GM19328 (cell line): Measurements from ENCODE around the gene ANKRD35.
A peak's percentile ranks its signal among the peaks of the same experiment; 100 is the strongest.
"Not testable (repeated sequence)": the region's sequence is repeated elsewhere in the genome, so short reads cannot be mapped to it uniquely, and the experiment has no call there.

Experiments
- ATAC-seq: cut with Tn5 transposase; IDR thresholded peaks from one replicate; pipeline ENCODE4 v1.9.1; 2021; ENCODE audit warnings: mild to moderate bottlenecking, moderate library complexity; ENCODE audit not compliant: unreplicated experiment

Gene ANKRD35, protein sequence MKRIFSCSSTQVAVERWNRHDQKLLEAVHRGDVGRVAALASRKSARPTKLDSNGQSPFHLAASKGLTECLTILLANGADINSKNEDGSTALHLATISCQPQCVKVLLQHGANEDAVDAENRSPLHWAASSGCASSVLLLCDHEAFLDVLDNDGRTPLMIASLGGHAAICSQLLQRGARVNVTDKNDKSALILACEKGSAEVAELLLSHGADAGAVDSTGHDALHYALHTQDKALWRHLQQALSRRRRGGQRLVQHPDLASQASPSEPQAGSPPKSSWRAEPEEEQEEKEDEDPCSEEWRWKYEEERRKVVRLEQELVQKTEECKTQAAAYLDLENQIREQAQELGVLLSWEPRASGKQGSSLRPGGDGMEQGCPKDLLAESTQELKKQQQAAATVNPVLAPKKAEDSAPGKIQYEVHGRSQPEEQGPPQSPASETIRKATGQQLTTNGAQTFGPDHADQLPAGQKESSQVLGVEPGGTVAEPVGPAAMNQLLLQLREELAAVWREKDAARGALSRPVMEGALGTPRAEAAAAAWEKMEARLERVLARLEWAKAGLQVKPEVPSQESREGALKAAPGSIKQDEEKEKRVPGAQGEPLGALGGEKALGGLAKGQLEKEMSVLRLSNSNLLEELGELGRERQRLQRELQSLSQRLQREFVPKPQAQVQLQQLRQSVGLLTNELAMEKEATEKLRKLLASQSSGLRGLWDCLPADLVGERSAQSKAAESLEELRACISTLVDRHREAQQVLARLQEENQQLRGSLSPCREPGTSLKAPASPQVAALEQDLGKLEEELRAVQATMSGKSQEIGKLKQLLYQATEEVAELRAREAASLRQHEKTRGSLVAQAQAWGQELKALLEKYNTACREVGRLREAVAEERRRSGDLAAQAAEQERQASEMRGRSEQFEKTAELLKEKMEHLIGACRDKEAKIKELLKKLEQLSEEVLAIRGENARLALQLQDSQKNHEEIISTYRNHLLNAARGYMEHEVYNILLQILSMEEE

DNA sequence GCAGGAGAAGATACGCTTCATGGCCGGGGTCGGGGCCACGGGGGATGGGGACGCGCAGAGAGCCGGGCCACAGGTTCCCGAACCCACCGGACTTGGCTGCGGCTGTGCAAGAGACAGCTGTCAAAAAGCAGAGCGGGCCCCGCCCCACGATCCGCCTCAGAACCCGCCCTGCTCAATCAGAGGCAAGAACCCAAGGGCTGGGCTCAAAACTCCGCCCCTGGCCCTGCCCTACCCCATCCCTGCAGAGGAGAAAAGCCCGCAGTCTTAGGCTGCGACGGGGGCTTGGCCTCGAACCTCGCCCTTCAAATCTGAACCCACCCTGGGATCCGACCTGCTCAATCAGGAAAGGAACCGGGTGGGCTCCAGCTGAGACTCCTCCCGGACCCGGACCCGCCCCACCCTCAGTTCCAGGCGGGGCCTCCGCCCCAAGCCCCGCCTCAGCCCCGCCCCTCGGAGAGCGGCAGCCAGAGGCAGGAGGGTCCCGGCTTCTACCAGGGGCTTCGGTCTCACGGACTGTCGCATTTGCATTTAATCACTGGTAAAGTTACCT, at the start of gene ANKRD35:
Gene ANKRD35 (minus strand): TSS at position 129 of the 550 bp plus-strand sequence. CDS start 108 bp downstream, at position 21.
- ATAC-seq: peak; percentile 99

DNA sequence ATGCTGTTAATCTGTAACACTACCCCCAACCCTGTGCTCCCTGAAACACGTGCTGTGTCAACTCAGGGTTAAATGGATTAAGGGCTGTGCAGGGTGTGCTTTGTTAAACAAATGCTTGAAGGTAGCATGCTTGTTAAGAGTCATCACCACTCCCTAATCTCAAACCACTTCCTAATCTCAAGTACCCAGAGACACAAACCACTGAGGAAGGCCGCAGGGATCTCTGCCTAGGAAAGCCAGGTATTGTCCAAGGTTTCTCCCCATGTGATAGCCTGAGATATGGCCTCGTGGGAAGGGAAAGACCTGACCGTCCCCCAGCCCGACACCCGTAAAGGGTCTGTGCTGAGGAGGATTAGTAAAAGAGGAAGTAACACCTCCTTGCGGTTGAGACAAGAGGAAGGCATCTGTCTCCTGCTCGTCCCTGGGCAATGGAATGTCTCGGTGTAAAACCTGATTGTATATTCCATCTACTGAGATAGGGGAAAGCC, 46.9 kb upstream of the ANKRD35 start:
- not testable (repeated sequence) for ATAC-seq

DNA sequence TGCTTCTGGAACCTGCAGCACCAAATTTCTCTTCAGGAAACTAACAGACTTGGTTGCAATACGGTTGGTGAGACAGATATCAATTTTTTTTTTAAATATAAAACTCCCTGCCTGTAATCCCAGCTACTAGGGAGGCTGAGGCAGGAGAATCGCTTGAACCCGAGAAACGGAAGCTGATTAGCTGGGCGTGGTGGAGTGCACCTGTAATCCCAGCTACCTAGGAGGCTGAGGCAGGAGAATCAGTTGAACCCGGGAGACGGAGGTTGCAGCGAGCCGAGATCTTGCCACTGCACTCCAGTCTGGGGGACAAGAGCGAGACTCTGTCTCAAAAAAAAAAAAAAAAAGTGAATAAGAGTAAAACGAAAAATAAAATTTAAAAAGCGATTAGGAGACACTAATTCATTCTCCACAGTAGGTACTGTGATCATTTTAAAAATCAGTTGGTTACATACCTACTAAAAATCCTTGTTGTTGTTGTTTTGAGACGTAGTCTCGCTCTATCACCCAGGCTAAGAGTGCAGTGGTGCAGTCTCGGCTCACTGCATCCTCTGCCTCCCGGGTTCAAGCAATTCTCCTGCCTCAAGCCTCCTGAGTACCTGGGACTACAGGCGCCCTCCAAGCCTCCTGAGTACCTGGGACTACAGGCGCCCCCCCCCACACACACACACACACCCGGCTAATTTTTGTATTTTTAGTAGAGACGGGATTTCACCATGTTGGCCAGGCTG, 42.4 kb upstream of the ANKRD35 start:
- no peak for ATAC-seq

DNA sequence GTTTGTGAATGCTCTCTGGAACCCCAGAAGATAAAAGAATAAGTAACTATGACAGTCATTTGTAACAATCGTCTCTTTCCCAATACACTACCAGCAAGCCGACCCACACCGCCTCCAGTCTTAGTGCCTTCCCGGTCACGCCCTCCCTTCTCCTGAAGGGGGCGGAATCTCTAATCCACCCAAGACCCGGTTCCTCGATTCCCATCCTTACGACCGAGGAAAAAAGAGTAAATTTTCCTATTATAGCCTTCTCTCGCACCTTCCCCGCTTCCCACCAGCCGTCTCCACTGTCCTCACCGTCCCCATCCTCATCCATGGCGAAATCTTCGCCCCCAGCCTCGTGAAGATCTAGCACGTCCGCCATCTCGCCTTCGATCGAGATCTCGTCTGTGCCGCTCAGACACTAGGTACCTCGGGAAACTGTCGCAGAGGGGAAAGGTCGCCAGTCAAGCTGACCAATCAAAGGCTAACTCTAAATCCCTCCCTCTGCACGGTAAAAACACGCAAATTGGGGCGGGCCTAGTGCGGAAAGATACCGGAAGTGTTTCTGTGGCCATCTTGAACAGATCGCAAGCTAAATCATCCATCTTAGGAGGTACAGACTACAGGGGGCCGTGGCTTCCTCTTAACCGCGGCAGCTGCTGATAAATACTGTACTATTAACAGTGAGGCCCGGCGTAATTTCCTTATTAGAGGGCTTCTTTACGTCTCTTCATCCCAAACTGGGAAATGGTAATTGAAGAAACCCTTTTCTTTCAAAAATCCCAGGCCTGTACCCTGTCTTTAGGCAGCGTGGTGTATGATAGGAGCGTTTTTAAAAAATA, 41.6 kb upstream of the ANKRD35 start, which contains the start of gene RBM8A:
Gene RBM8A (minus strand): TSS at position 422 of the 824 bp plus-strand sequence. CDS start 58 bp downstream, at position 364.
- peak; percentile 95 for ATAC-seq

DNA sequence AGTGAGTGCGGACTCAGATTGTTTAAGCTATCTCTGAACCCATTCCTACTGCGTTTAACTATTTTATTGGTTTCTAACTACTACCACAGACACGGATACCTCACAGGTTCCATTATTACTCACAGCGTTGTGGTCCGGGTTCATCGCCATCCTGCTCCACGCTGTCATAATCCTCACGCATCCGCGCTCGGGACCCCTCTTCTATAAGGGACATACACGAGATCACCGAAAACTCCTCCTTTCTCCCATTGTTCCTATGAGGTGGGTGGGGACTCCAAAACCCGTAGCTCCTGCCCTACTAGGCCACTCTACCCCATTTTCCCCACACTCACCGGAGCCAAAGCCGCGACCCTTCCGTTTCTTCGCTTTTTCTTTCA, 41.0 kb upstream of the ANKRD35 start:
- ATAC-seq: no peak

DNA sequence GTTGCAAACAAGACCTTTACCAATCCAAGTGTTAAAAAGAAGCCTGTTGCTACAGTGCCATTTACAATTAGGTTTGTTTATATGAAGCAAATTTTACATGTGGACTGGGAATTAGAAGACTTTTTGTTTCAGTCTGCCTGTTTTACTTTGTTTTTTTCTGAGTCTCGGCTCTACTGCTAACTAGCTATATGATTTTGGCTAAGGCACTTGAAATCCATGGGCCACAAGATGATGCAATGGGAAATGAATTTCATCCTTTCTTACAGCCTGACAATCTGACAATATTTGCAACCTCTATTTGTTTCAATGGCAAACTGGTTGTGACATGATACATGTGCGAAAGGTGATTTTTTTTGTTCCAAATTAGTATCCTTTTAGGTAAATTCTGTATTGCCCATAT, 36.6 kb upstream of the ANKRD35 start:
- ATAC-seq: no peak

DNA sequence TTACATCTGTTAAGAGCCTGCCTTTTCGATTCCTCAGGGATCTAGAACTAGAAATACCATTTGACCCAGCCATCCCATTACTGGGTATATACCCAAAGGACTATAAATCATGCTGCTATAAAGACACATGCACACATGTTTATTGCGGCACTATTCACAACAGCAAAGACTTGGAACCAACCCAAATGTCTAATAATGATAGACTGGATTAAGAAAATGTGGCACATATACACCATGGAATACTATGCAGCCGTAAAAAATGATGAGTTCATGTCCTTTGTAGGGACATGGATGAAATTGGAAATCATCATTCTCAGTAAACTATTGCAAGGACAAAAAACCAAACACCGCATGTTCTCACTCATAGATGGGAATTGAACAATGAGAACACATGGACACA, 34.6 kb upstream of the ANKRD35 start:
- not testable (repeated sequence) for ATAC-seq

DNA sequence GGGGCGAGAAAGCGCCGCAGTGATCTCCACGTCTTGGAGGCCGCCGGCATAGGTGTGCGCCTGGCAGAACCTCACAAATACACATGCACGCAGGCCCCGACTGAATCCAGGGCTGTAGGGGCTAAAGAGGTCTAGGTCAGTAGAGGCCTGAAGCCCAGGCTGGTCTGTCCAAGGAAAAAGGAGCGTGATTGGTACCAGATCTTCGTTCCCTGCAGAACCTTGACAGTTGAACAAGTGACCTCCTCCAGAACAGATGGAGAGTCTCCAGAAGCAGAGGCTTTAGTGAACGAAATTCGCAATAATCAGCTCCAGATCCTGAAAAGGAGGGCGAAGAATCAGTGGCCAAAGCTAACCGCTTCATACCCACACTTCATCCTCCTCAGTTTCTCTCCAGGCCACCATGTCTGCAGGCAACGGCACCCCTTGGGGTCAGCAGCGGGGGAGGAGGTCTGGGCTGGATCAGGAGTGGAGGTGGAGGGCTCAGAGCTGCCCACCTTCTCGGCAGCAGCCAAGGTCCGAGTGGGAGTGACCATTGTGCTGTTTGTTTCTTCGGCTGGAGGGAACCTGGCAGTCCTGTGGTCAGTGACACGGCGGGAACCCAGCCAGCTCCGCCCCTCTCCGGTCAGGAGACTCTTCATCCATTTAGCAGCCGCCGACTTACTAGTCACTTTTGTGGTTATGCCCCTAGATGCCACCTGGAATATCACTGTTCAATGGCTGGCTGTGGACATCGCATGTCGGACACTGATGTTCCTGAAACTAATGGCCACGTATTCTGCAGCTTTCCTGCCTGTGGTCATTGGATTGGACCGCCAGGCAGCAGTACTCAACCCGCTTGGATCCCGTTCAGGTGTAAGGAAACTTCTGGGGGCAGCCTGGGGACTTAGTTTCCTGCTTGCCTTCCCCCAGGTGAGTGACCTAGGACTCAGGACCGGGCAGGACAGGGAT, 33.6 kb upstream of the ANKRD35 start:
- peak; percentile 86 for ATAC-seq

DNA sequence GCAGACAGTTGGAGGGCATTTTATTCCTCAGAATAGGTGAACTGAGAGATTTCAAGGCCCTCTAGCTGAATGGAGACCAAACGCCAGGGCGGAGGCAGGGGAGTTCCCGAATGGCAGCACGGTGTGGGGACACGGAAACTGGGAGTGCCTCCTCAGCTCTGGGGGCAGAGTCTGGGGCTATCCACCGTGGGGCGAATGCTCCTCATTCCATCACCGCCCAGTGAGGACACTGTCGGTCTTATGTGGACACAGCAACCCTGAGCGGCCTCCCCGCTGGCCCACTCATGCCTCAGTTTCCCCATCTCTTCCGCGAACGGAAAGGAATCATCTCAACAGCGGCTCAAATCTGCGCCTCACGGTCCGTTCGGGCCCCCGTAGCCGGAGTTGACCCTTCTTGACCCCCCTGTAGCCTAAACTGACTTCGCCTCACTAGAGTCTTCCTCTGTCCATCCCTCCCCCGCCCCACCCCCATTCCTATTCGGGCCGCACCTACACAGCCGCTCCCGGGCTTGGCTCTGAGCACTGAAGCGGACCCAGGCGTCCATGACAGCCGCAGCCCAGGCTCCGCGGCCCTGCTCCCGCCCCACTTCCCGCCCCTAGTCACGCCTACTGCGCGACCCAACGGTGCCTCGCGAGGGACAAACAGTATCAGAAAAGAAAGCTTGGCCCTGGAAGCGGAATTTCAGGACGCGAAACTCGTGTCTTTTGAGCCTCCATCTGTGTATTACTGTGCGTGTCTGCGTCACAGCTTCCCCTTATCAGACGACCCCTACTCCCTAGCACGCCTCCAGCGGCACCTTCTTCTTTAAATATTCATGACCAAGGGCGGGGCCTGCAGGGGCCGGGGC, 32.7 kb upstream of the ANKRD35 start, which contains the start of gene PEX11B:
Gene PEX11B (minus strand): TSS at position 574 of the 848 bp plus-strand sequence. CDS start 29 bp downstream, at position 545.
- peak; percentile 70 for ATAC-seq

DNA sequence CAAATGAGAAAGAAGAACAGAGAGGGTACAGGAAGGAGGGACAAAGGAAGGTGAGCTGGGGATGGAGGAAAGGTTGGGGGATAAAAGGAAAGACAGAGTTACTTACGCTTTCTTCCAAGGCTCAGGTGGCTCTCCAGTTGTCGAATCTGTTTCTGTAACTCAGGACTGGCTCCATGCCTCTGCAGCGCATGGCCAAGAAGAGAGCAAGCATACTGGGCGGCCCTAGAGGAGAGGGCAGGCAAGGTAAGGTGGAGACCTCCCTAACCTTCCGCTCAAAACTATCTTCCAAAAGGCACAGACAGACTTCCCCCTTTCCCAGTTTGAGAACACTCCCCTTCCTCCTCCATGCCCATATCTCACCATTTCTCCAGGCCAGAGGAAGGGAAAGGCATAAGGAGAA, 31.9 kb upstream of the ANKRD35 start:
- no peak for ATAC-seq

DNA sequence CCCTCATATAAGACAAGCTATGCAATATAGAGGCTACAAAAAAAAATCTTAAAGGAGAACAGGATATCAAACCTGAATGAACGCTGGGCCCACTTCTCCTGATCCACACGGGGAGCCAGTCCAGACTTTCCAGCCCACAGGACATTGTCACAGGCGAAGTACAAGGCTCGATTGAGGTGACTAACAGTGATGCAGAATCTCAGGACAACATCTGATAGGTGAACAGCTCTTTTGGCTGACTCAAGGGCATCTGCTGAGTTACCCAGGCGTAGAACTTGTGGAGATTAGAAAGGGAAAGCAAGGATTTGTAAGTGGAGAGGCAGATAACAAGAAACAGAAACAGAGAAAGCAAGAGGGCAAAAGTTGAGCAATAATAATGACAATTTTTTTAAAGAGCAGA, 31.1 kb upstream of the ANKRD35 start:
- ATAC-seq: no peak

DNA sequence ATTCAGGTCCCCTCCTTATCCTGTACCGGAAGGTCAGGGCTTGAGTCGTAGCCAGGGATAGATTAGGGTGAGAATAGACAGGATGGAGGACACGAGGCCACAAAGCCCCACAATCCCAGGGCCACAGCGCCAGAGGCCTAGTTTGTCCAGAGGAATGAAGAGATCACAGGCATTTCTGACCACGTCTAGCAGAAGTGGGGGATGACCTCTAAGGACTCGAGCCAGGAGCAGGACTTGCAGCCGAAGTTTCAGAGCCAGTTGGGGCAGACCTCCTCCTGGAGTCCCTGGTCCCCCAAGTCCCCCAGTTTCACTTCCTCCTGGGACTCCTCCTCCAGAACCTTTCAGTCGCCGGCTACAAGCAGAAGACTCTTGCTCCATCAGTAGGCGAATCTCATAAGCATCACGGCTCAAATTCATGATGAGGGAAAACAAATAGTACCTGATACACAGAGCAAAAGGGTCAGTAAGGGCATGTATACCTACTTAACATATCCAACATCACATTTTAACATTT, 26.5 kb upstream of the ANKRD35 start:
- no peak for ATAC-seq

DNA sequence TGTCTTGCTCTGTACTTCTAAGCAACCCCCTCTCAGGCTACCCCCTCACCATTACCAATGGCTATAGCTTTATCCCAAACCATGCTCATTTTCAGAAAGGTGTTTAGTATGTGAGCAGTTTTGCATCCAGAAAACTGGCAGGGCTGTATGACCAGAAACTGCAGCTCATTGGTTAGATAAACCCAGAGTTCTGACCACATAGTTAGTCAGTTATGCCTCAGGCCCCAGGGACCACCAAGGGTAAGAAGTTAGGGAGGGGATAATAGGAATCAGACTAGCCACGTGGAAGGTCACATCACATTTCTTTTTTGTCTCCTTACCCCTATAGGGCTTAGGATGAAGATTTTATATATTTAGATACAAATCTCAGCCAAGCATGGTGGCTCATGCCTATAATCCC, 23.0 kb upstream of the ANKRD35 start:
- no peak for ATAC-seq

DNA sequence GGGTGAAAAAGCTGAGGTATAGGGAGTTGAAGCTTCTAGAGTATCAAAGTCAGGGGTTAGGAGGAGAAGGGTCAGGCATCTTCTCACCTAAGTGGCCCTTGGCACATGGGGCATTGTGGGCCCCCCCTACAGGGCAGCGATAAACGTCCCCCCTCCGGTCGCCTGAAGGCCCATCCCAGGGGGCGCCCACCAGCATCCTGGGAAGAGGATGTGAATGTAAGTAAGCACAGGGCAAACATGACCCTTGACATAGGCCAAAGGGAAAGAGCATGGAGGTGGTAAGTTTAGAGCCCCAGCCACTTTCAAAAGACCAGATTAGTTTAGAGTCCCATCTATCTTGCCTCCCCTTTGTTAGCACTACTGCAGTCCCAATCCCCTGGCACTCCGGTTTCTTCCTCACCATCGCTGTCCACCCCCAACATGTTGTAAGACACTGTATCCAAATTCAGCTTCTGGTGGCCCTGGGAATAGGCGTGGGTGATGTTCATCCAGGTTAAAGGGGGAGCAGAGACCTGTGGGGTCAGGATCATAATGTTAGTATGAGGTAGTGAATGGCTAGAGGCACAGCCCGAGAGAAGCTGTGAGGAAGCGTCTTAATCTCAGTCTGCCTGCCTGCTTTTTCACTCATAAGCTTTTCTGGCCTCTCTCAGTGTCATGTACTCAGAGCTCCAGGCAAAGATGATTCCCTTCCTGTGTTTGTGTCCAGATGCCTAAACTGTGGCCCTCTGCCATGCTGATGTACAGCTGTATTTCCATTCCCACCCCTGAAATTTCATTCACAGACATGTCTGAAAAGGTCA, 21.5 kb upstream of the ANKRD35 start:
- ATAC-seq: no peak

DNA sequence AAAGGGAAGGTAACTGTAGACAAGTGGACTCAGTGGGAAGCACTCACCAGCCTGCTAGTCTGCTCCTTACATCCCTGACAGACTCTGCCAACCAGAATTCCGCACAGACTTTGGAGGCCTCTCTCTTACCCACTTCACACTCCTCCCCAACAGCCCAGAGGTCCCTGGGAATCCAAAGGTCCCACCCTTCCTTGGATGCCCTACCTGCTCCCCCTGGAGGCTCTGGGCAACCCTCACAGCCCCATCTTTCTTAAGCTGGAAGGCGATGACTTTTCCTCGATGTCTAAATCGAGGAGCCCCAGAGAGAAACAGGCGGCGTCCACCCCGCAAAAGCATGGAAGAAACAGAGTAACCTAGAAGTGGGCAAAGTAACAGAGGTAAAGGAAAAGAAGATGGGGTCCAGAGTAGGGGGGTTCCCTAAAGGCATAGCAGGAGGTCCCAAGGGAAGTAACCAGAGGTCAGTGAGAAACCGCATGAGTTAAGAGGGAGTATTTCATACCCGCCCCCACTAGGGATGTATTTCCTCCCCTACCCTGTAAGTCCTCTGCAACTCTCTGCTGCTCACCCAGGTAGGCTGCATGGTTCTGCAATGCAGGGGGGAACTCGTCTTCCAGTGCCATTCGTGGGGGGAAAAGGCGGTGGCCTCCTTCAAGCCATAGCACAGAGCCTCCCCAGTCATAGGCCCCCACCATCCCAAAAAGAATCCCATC, 15.8 kb upstream of the ANKRD35 start:
- ATAC-seq: no peak

DNA sequence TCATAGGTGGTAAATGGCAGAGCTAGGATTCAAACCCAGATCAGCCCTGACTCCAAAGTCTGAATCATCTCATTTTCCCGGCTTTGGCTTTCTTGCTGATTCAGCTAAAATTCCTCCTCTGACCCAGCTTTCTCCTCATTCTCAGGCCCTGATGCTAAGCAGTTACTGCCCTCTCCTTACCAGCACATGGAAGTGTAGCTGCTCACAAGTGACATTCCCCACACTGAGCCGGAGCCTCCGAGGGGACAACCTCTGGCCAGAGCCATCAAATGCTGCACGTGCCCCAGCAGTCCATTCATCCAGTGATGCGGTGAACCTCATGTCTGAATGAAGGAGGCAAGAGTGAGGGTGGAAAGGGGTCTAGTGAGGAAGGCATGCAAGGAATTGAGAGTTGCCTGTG, 13.1 kb upstream of the ANKRD35 start:
- ATAC-seq: no peak
